Measurements from ENCODE around the gene FBXL15. TPM values are rescaled to one million over a fixed set of nuclear protein-coding genes. Genes with fewer than 3 reads are reported as not detected.

The FBXL15 gene
- total and polyA plus RNA-seq, 2 of the 4 experiments (the other 2 are of a cell fraction), result 3.0 to 8.4 TPM

DNA sequence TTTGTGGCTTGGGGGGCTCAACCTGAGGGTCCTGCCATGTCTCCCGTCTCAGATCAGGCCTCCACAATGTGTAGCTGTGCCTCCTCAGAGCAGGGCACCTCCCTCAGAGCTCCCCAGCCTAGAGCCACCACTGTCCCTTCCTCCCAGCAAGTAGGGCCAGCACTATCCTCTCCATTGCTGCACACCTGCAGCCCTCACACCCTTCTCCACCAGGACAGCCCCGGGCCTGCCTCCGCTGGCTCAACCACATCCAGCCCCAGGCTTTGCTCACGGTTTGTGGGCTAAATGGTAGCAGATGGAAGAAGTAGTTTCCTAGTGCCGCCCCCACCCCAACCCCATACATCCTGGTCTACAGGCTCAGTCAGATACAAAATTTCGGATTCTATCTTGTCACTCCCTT is 15.0 kb upstream of the FBXL15 start:
- no TSS peak for BruUV-seq (replicated peaks)
- H3K9ac ChIP-seq (ENCODE audit: low read depth, low read length), result no peak overlapping the region
- peaks cover 14% of the 10 kb centered on the region for H3K4me1 ChIP-seq (ENCODE audit: control insufficient read depth, insufficient read depth, low read length)
- H3K27ac ChIP-seq (ENCODE audit: insufficient read depth, low read length), result no peak overlapping the region
- no peak overlapping the region for H2BK5ac ChIP-seq (ENCODE audit: low read depth, low read length, poor library complexity, severe bottlenecking)
- TF ChIP-seq, protein P1, sequence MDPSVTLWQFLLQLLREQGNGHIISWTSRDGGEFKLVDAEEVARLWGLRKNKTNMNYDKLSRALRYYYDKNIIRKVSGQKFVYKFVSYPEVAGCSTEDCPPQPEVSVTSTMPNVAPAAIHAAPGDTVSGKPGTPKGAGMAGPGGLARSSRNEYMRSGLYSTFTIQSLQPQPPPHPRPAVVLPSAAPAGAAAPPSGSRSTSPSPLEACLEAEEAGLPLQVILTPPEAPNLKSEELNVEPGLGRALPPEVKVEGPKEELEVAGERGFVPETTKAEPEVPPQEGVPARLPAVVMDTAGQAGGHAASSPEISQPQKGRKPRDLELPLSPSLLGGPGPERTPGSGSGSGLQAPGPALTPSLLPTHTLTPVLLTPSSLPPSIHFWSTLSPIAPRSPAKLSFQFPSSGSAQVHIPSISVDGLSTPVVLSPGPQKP (IDR thresholded peaks at IDR 0.05; ENCODE audit: borderline replicate concordance, low read depth, low read length), result no peak
- TF ChIP-seq MXI1 (IDR thresholded peaks at IDR 0.05; ENCODE audit: borderline replicate concordance, low read depth, low read length), result no peak
- peaks cover 17% of the 10 kb centered on the region; the same call in 1 of the 2 replicates for H3K27me3 ChIP-seq (ENCODE audit: control insufficient read depth, insufficient read depth, low read length)
- no peak overlapping the region for H2BK20ac ChIP-seq (ENCODE audit: low read depth, low read length)
- dilution Hi-C loops (cut with HindIII; ENCODE audit: low sequenced_read_pairs, unreplicated experiment), result no loop called here
- in situ Hi-C loops (cut with MboI; ENCODE audit: low sequenced_read_pairs), result no loop called here
- peaks cover 4 to 5% of the 10 kb centered on the region in 2 experiments; a peak in 3 of 4 replicates for H3K79me1 ChIP-seq (ENCODE audit: low read depth in 1 of 2, low read length in 2 of 2)
- H4K5ac ChIP-seq (ENCODE audit: low read depth, low read length), result no peak overlapping the region
- ChIA-PET POLR2A (ENCODE audit: unreplicated experiment) (interaction anchor here (1.0 kb wide), 1 partner anchor 10 kb away, joined by 3 read pairs; the partner anchor contains the start of gene NFKB2), CTCF (no interaction called here)
- no peak overlapping the region for H3K4me3 ChIP-seq (ENCODE audit: insufficient read depth, low read depth, low read length)
- peaks cover 11% of the 10 kb centered on the region; the same call in 1 of the 2 replicates for H3K9me1 ChIP-seq (ENCODE audit: insufficient read depth, low read length)
- no peak overlapping the region for H3K18ac ChIP-seq (ENCODE audit: low read depth, low read length)
- peaks cover 6% of the 10 kb centered on the region for H4K20me1 ChIP-seq (ENCODE audit: insufficient read depth, low read length)
- no peak overlapping the region for H2BK15ac ChIP-seq (ENCODE audit: low read depth, low read length)
- no peak overlapping the region for H2AFZ ChIP-seq (replicated peaks; ENCODE audit: low read length, poor library complexity)
- H3K9me3 ChIP-seq (ENCODE audit: control insufficient read depth, insufficient read depth, low read length), result no peaks in the 10 kb centered on the region
- DNase-seq (no peak), ATAC-seq (ENCODE audit: low read depth) (no peak)
- no peak overlapping the region for H3K4ac ChIP-seq (ENCODE audit: low read depth, low read length)
- no peak overlapping the region for H2AK5ac ChIP-seq (ENCODE audit: low read depth, low read length)
- no peak overlapping the region for H3K56ac ChIP-seq (ENCODE audit: extremely low read depth, insufficient read depth, low read length)
- H3K14ac ChIP-seq (replicated peaks; ENCODE audit: low read depth, low read length), result no peak overlapping the region
- H3K36me3 ChIP-seq (ENCODE audit: control insufficient read depth, insufficient read depth, low read length), result peaks cover 19% of the 10 kb centered on the region
- H2BK120ac ChIP-seq (ENCODE audit: low read depth, low read length), result no peak overlapping the region
- intact Hi-C loops (cut with micrococcal nuclease), result no loop called here
- no peak overlapping the region for H4K91ac ChIP-seq (ENCODE audit: insufficient read depth, low read depth, low read length)
- H4K8ac ChIP-seq (ENCODE audit: low read depth in 2 of 2, low read length in 2 of 2), result no peak overlapping the region
- H2AK9ac ChIP-seq (replicated peaks; ENCODE audit: low read depth, low read length, poor library complexity), result no peak overlapping the region
- no peak overlapping the region for H3K4me2 ChIP-seq (ENCODE audit: low read depth, low read length)
- no CpG with 5 or more reads among the region's 6 CpGs for WGBS, 2 experiments (ENCODE audit: extremely low coverage in 2 of 2, insufficient read length in 1 of 2)
- H3K23ac ChIP-seq (ENCODE audit: low read depth, low read length), result no peak overlapping the region
